ENCODE results near the gene DDX20.

DDX20 gene

DNA sequence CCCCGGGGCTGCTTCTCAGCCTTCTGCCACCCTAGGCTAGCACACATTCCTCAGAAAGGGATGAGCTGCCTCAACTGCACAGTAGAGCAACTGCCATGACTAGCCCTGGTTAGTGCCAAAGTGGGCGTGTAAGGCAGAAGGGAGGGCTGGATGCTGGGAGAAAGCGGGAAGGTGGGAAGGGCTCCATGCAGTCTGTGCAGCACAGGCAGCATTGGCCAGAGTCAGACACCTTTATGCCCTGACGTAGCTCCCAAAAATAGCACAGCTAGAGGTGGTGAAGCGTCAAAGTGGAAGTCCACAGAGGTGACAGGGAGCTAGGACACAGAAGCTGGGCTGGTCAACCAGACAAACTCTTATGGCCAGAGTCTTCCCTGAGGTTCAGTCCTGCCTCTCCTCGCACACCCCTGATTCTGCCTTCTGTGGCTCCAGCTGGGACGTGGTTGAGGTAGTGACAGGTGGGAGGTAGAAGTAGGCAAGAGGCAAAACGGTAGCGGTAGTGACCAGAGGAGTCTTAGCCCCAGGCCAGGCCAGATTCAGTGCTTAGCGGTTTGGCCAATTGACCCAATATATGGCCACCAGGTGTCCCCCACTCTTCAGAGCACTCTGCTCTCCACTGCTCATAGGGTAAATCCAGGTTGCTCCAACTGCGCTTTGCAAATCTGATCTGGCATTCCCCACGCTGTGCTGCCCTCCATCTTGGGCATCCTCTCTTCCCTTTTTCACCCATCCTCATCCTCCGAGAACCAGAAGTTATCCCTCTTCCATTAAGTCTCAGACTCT is 45.6 kb downstream of the DDX20 start:
- Histone ChIP-seq H3K36me3 (ENCODE audit: low read depth) (no peaks in the 10 kb centered on the region), H3K4me1 (ENCODE audit: insufficient read depth, poor library complexity, severe bottlenecking) (no peaks in the 10 kb centered on the region), H3K27me3 (ENCODE audit: insufficient read depth, poor library complexity, severe bottlenecking) (no peaks in the 10 kb centered on the region), H3K4me3 (ENCODE audit: severe bottlenecking) (no peak overlapping the region), H3K27ac (ENCODE audit: poor library complexity, severe bottlenecking) (no peak overlapping the region), H3K9me3 (ENCODE audit: severe bottlenecking) (no peaks in the 10 kb centered on the region)
- DNase-seq (ENCODE audit: low spot score) (no peak), ATAC-seq (ENCODE audit: low read depth) (no peak)
- TF ChIP-seq, protein P1, sequence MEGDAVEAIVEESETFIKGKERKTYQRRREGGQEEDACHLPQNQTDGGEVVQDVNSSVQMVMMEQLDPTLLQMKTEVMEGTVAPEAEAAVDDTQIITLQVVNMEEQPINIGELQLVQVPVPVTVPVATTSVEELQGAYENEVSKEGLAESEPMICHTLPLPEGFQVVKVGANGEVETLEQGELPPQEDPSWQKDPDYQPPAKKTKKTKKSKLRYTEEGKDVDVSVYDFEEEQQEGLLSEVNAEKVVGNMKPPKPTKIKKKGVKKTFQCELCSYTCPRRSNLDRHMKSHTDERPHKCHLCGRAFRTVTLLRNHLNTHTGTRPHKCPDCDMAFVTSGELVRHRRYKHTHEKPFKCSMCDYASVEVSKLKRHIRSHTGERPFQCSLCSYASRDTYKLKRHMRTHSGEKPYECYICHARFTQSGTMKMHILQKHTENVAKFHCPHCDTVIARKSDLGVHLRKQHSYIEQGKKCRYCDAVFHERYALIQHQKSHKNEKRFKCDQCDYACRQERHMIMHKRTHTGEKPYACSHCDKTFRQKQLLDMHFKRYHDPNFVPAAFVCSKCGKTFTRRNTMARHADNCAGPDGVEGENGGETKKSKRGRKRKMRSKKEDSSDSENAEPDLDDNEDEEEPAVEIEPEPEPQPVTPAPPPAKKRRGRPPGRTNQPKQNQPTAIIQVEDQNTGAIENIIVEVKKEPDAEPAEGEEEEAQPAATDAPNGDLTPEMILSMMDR (IDR thresholded peaks at IDR 0.05; ENCODE audit: poor library complexity, severe bottlenecking) = no peak

DNA sequence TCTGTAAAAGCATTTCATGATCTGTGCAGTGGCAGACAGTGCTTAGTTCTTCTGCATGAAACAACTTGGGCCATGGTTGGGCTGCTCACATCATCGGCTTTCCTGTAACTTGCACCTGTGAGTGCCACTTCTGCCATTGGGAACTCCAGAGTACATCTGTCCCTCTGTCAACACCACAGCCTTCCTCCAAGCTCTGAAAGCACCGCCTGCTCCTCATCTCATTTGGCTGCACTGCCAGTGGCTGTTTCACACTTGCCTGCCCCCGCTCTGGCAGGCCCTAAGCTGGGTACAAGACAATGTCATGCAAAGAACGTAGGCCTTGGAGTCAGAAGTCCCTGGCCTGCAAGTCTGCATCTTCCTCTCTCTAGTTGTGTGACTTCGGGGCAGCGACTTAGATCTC is 46.4 kb downstream of the DDX20 start:
- no peak for ATAC-seq (ENCODE audit: low read depth)
- no peak overlapping the region for H3K27ac ChIP-seq (ENCODE audit: poor library complexity, severe bottlenecking)
- TF ChIP-seq, protein P1 (IDR thresholded peaks at IDR 0.05; ENCODE audit: poor library complexity, severe bottlenecking) = no peak
- no peaks in the 10 kb centered on the region for H3K9me3 ChIP-seq (ENCODE audit: severe bottlenecking)
- DNase-seq (ENCODE audit: low spot score) = no peak
- H3K4me3 ChIP-seq (ENCODE audit: severe bottlenecking) = no peak overlapping the region
- no peaks in the 10 kb centered on the region for H3K36me3 ChIP-seq (ENCODE audit: low read depth)
- no peaks in the 10 kb centered on the region for H3K4me1 ChIP-seq (ENCODE audit: insufficient read depth, poor library complexity, severe bottlenecking)
- peaks cover 2% of the 10 kb centered on the region for H3K27me3 ChIP-seq (ENCODE audit: insufficient read depth, poor library complexity, severe bottlenecking)

DNA sequence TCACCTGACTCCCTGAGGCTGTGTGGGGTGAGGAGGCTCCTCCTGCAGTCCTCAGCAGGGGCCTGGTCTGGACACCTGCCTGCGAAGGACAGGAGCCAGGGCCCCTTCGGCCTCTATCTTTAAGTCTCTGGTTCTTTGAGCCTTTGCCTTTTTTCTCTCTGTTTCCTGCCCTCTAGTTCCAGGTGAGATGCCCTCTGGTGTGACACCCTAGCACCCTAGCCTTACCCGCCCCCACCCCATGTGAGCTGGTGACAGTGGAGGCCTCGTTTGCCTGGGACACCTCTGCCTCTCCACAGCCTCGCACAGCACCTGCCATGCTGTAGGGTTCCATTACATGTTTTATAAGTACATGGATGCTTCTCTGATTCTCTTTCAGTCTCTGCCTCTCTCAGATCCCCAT is 47.3 kb downstream of the DDX20 start:
- Histone ChIP-seq H3K27ac (ENCODE audit: poor library complexity, severe bottlenecking) (no peak overlapping the region), H3K27me3 (ENCODE audit: insufficient read depth, poor library complexity, severe bottlenecking) (peaks cover 2% of the 10 kb centered on the region), H3K4me3 (ENCODE audit: severe bottlenecking) (no peak overlapping the region), H3K4me1 (ENCODE audit: insufficient read depth, poor library complexity, severe bottlenecking) (no peaks in the 10 kb centered on the region), H3K9me3 (ENCODE audit: severe bottlenecking) (no peaks in the 10 kb centered on the region), H3K36me3 (ENCODE audit: low read depth) (no peaks in the 10 kb centered on the region)
- TF ChIP-seq, protein P1 (IDR thresholded peaks at IDR 0.05; ENCODE audit: poor library complexity, severe bottlenecking) = no peak
- no peak for DNase-seq (ENCODE audit: low spot score)
- ATAC-seq (ENCODE audit: low read depth) = no peak

DNA sequence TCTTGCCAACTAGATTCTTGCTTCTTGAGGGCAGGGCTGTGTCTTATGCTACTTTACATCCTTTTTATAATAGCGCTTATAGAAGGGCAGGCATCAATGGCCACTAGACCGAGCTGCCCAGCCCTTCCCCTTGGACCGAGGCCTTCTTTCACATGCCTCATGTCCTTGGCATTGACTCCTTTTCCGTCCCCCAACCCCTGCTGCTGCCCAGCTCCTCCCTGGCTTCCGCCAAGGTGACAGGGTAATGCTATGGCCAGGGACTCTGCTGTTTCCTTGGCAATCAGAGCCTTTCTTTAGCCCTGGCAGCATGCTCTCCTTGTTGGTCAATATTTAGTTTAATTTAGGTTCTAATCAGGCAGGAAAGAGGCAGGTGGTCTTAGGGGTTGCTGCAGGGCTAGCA is 48.2 kb downstream of the DDX20 start:
- Histone ChIP-seq H3K36me3 (ENCODE audit: low read depth) (no peaks in the 10 kb centered on the region), H3K27ac (ENCODE audit: poor library complexity, severe bottlenecking) (no peak overlapping the region), H3K4me3 (ENCODE audit: severe bottlenecking) (no peak overlapping the region), H3K27me3 (ENCODE audit: insufficient read depth, poor library complexity, severe bottlenecking) (peaks cover 2% of the 10 kb centered on the region), H3K9me3 (ENCODE audit: severe bottlenecking) (no peaks in the 10 kb centered on the region), H3K4me1 (ENCODE audit: insufficient read depth, poor library complexity, severe bottlenecking) (no peaks in the 10 kb centered on the region)
- no peak for DNase-seq (ENCODE audit: low spot score)
- no peak for ATAC-seq (ENCODE audit: low read depth)
- TF ChIP-seq, protein P1 (IDR thresholded peaks at IDR 0.05; ENCODE audit: poor library complexity, severe bottlenecking) = no peak

DNA sequence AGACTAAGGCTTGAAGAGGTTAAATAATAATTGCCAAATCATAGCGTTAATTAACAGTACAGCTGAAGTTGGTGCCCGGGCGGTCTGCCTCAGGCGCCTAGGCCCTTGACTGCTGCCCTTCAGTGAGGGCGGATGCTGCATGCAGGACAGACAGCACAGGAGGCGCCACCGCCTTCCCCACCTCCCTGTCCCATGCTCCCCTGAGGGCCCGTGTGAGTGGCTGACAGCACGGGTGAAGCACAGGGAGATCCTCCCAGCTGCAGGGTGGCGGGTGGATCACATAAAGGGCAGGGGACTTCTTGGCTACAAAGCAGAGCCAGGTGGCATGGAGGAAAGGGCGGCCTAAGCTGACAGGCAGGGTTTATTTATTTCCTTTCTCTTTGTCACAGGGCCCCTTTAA is 49.1 kb downstream of the DDX20 start:
- Histone ChIP-seq H3K4me3 (ENCODE audit: severe bottlenecking) (no peak overlapping the region), H3K36me3 (ENCODE audit: low read depth) (no peaks in the 10 kb centered on the region), H3K9me3 (ENCODE audit: severe bottlenecking) (no peaks in the 10 kb centered on the region), H3K4me1 (ENCODE audit: insufficient read depth, poor library complexity, severe bottlenecking) (no peaks in the 10 kb centered on the region), H3K27ac (ENCODE audit: poor library complexity, severe bottlenecking) (no peak overlapping the region), H3K27me3 (ENCODE audit: insufficient read depth, poor library complexity, severe bottlenecking) (peaks cover 2% of the 10 kb centered on the region)
- TF ChIP-seq, protein P1 (IDR thresholded peaks at IDR 0.05; ENCODE audit: poor library complexity, severe bottlenecking) = no peak
- ATAC-seq (ENCODE audit: low read depth) (no peak), DNase-seq (ENCODE audit: low spot score) (no peak)

Data from RWPE2 (cell line).